Fibroblast of villous mesenchyme (primary cell): ENCODE data around the gene LST1. TPM values are rescaled to one million over a fixed set of nuclear protein-coding genes. Genes with fewer than 3 reads are reported as not detected.

Experiments
- DNase-seq: peaks from one replicate; pipeline ENCODE4 v3.0.0-alpha.2; 2010; ENCODE audit warnings: low read depth
- H3K4me3 ChIP-seq: 2 replicates; pipeline ENCODE4 v1.5.1; 2011; ENCODE audit warnings: low read depth, mild to moderate bottlenecking, low read length
- total RNA-seq: library from RNA; depleted of rRNA; stranded (reverse); fragments of >200 nt; gene quantifications from 2 replicates; pipeline ENCODE4 v1.2.3, GENCODE V29; 2012
- TF ChIP-seq, protein P1 (sequence below): IDR thresholded peaks from 2 replicates; pipeline ENCODE4 v1.5.1; 2012; ENCODE audit warnings: low read depth, mild to moderate bottlenecking, low read length; ENCODE audit not compliant: insufficient read depth

The LST1 gene
- total RNA-seq, 1 donor = not detected

DNA sequence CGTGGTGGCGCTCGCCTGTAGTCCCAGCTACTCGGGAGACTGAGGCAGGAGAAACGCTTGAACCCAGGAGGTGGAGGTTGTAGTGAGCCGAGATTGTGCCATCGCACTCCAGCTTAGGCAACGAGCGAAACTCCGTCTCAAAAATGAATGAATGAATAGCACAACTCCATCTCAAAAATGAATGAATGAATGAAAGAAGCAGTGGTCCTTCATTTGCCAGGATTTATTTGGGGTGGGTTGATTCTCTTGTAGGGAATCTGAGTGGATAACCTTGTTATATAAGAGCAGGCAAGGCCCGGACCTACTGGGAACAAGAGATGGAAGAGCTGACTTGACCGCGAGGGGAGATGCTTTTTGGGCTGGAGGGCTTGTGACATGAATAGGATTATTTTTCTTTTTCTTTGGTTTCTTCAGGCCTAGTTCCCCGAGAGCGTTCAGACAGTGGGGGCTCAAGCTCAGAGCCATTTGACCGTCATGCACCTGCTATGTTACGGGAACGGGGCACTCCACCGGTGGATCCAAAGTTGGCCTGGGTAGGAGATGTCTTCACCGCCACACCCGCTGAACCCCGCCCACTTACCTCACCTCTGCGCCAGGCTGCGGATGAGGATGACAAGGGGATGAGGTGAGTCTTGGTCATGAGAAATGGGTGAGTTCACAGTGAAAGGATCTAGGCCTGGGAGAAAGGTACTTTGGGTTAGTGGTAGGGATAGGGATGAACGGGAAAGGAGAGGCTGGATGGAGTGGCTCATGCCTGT, 44.3 kb downstream of the LST1 start:
- no peak for DNase-seq
- no peak overlapping the region for H3K4me3 ChIP-seq
- TF ChIP-seq, protein P1, sequence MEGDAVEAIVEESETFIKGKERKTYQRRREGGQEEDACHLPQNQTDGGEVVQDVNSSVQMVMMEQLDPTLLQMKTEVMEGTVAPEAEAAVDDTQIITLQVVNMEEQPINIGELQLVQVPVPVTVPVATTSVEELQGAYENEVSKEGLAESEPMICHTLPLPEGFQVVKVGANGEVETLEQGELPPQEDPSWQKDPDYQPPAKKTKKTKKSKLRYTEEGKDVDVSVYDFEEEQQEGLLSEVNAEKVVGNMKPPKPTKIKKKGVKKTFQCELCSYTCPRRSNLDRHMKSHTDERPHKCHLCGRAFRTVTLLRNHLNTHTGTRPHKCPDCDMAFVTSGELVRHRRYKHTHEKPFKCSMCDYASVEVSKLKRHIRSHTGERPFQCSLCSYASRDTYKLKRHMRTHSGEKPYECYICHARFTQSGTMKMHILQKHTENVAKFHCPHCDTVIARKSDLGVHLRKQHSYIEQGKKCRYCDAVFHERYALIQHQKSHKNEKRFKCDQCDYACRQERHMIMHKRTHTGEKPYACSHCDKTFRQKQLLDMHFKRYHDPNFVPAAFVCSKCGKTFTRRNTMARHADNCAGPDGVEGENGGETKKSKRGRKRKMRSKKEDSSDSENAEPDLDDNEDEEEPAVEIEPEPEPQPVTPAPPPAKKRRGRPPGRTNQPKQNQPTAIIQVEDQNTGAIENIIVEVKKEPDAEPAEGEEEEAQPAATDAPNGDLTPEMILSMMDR = no peak

DNA sequence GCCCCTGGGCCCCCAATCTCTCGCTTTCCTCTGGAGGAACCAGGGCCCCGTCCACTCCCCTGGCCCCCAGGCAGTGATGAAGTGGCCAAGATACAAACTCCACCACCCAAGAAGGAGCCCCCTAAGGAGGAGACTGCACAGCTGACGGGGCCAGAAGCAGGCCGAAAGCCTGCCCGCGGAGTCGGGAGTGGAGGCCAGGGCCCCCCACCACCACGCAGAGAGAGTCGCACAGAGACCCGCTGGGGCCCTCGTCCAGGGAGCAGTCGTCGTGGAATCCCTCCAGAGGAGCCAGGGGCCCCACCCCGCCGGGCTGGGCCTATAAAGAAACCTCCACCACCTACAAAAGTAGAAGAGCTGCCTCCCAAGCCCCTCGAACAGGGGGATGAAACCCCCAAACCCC, 45.1 kb downstream of the LST1 start:
- no peak overlapping the region for H3K4me3 ChIP-seq
- TF ChIP-seq, protein P1 = no peak
- DNase-seq = no peak

DNA sequence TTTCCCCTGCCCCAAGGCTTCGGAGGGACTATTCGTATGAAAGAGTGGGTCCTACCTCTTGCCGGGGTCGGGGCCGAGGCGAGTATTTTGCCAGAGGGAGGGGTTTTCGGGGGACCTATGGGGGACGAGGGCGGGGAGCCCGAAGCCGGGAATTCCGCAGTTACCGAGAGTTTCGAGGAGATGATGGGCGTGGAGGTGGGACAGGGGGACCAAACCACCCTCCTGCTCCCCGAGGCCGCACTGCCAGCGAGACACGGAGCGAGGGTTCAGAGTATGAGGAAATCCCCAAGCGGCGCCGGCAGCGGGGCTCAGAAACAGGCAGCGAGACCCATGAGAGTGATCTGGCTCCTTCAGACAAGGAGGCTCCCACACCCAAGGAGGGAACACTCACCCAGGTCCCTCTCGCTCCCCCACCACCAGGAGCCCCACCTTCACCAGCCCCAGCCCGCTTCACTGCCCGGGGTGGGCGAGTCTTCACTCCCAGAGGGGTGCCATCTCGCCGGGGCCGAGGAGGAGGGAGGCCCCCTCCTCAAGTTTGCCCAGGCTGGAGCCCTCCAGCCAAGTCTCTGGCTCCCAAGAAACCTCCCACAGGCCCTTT, 45.7 kb downstream of the LST1 start:
- no peak for DNase-seq
- TF ChIP-seq, protein P1 = no peak
- no peak overlapping the region for H3K4me3 ChIP-seq

DNA sequence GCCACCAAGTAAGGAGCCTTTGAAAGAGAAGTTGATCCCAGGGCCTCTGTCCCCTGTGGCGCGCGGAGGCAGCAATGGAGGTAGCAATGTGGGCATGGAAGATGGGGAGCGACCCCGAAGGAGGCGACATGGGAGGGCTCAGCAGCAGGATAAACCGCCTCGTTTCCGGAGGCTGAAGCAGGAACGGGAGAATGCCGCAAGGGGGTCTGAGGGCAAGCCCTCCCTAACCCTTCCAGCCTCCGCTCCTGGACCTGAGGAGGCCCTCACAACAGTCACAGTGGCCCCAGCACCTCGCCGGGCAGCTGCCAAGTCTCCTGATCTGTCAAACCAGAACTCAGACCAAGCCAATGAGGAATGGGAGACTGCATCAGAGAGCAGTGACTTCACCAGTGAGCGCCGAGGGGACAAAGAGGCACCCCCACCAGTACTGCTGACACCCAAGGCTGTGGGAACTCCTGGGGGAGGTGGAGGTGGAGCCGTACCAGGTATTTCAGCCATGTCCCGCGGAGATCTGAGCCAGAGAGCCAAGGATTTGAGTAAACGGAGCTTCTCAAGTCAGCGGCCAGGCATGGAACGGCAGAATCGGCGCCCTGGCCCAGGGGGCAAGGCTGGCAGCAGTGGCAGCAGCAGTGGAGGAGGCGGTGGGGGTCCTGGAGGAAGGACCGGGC, 46.3 kb downstream of the LST1 start:
- no peak for DNase-seq
- H3K4me3 ChIP-seq = no peak overlapping the region
- TF ChIP-seq, protein P1 = no peak

DNA sequence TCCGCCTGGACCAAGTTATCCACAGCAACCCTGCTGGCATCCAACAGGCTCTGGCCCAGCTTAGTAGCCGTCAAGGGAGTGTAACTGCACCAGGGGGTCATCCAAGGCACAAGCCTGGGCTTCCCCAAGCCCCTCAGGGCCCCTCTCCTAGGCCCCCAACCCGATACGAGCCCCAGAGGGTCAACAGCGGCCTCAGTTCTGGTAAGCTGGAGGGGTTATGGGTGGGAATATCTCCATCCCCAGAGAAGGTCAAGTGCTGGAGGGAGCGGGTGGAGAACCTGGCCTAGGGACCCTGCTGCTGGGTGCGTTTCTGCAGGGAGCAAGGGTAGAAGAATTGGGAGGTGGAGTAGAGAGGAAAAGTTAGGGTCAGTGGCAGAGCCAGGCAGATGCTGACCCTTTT, 47.4 kb downstream of the LST1 start:
- no peak overlapping the region for H3K4me3 ChIP-seq
- DNase-seq = no peak
- TF ChIP-seq, protein P1 = no peak

DNA sequence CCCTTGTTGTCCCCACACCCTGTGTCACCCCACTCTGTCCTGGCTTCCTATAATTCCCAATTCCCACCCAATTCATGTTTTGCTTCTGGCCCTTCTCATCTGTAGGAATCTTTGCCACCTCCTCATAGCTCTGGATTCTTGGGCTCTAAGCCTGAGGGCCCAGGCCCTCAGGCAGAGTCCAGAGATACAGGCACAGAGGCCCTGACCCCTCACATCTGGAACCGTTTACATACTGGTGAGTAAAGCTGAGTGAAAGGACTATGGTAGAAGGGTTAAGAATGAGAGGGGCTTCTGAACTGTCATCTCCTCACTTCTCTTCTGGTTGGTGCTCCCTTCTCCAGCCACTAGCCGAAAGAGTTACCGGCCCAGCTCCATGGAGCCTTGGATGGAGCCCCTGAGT, 48.1 kb downstream of the LST1 start:
- H3K4me3 ChIP-seq = no peak overlapping the region
- TF ChIP-seq, protein P1 = no peak
- DNase-seq = peak; percentile 36
